Hepatocyte (in vitro differentiated cells): ENCODE results near the gene UXS1. TPM values are rescaled to one million over a fixed set of nuclear protein-coding genes. Genes with fewer than 3 reads are reported as not detected.

Experiments used
- DNase-seq: peaks from one replicate; pipeline ENCODE4 v3.0.0-alpha.2; 2016; ENCODE audit warnings: low spot score
- H2AFZ ChIP-seq: fragments of 200-600 bp; sonication (generic); 2 replicates; pipeline ENCODE4 v1.6.0; 2016; ENCODE audit warnings: antibody characterized with exemption, mild to moderate bottlenecking
- H3K27ac ChIP-seq: fragments of 200-600 bp; sonication (generic); 2 replicates; pipeline ENCODE4 v1.5.1; 2016; ENCODE audit warnings: mild to moderate bottlenecking
- H3K27me3 ChIP-seq: fragments of 200-600 bp; sonication (generic); 2 replicates; pipeline ENCODE4 v1.6.1; 2016
- H3K36me3 ChIP-seq: fragments of 200-600 bp; sonication (generic); replicated peaks from 2 replicates; pipeline ENCODE4 v1.5.1; 2016; ENCODE audit warnings: low read depth; ENCODE audit not compliant: insufficient read depth
- H3K4me1 ChIP-seq: fragments of 200-600 bp; sonication (generic); 2 replicates; pipeline ENCODE4 v1.5.1; 2016; ENCODE audit warnings: mild to moderate bottlenecking, moderate library complexity; ENCODE audit not compliant: insufficient read depth
- H3K4me2 ChIP-seq: fragments of 200-600 bp; sonication (generic); 2 replicates; pipeline ENCODE4 v1.6.0; 2016
- H3K4me3 ChIP-seq: fragments of 200-600 bp; sonication (generic); 2 replicates; pipeline ENCODE4 v1.5.1; 2016; ENCODE audit warnings: mild to moderate bottlenecking
- H3K79me2 ChIP-seq: fragments of 200-600 bp; sonication (generic); 2 replicates; pipeline ENCODE4 v1.6.0; 2017; ENCODE audit warnings: mild to moderate bottlenecking
- H3K9me2 ChIP-seq: fragments of 200-600 bp; sonication (generic); replicated peaks from 2 replicates; pipeline ENCODE4 v1.6.0; 2017; ENCODE audit warnings: mild to moderate bottlenecking; ENCODE audit not compliant: insufficient read depth
- H3K9me3 ChIP-seq: fragments of 200-600 bp; sonication (generic); 2 replicates; pipeline ENCODE4 v1.5.1; 2016; ENCODE audit warnings: low read depth, mild to moderate bottlenecking
- H4K20me1 ChIP-seq: fragments of 200-600 bp; sonication (generic); 2 replicates; pipeline ENCODE4 v1.6.0; 2016; ENCODE audit warnings: mild to moderate bottlenecking; ENCODE audit not compliant: insufficient read depth, poor library complexity, severe bottlenecking
- CTCF ChIP-seq: fragments of 200-600 bp; sonication (generic); IDR thresholded peaks from 2 replicates; pipeline ENCODE4 v1.5.1; 2016; ENCODE audit warnings: antibody characterized with exemption, mild to moderate bottlenecking; ENCODE audit not compliant: poor library complexity
- EZH2 ChIP-seq: fragments of 200-600 bp; sonication (generic); IDR thresholded peaks from 2 replicates; pipeline ENCODE4 v1.6.1; 2016; ENCODE audit warnings: antibody characterized with exemption, mild to moderate bottlenecking, borderline replicate concordance
- EZH2phosphoT487 ChIP-seq: fragments of 200-600 bp; sonication (generic); IDR thresholded peaks from one replicate; pipeline ENCODE4 v1.6.1; 2018; ENCODE audit warnings: antibody characterized with exemption, mild to moderate bottlenecking, low read depth, moderate library complexity; ENCODE audit not compliant: unreplicated experiment, severe bottlenecking
- WGBS: methylation state at CpG from one replicate; pipeline ENCODE4 v1.1.6; 2016; ENCODE audit warnings: low lambda C conversion rate; ENCODE audit errors: missing lambda C conversion rate; 5-methylcytosine and 5-hydroxymethylcytosine counted together
- polyA plus RNA-seq: library from polyadenylated mRNA; unstranded; fragments of >200 nt; fragmentation: Nextera tagmentation; extraction: Ambion mirVana; gene quantifications from 2 replicates; pipeline ENCODE4 v1.2.1, GENCODE V29; 2016
- total RNA-seq: library from RNA; depleted of rRNA; stranded (reverse); fragments of >200 nt; gene quantifications from 2 replicates; pipeline ENCODE4 v1.2.3, GENCODE V29; 2014

Gene UXS1
- total and polyA plus RNA-seq, 2 experiments from 2014 or later = 46.5 to 83.2 TPM

- DNase-seq = no peak
- TF ChIP-seq CTCF (no peak), EZH2 (no peak), EZH2phosphoT487 (no peak)
- Histone ChIP-seq H3K4me2 (no peak overlapping the region), H3K36me3 (peaks cover 3% of the 10 kb centered on the region), H3K9me2 (no peaks in the 10 kb centered on the region), H3K27ac (no peak overlapping the region), H2AFZ (no peak overlapping the region), H3K9me3 (no peaks in the 10 kb centered on the region), H4K20me1 (peaks cover 2% of the 10 kb centered on the region), H3K4me3 (no peak overlapping the region), H3K27me3 (no peaks in the 10 kb centered on the region), H3K4me1 (peaks cover 17% of the 10 kb centered on the region), H3K79me2 (peaks cover 93% of the 10 kb centered on the region)
- WGBS = 60% methylated on average over 3 of the region's 3 CpGs
Observed at GRCh38 chr2:106183101-106183696, 10.9 kb downstream of the UXS1 start.

GRCh38 chr2:106181064-106181463 is 13.0 kb downstream of the UXS1 start:
- Histone ChIP-seq H2AFZ (no peak overlapping the region), H3K4me2 (no peak overlapping the region), H3K4me3 (no peak overlapping the region), H4K20me1 (peaks cover 2% of the 10 kb centered on the region), H3K9me2 (no peaks in the 10 kb centered on the region), H3K4me1 (peaks cover 22% of the 10 kb centered on the region), H3K27ac (peak overlapping the region; percentile 66), H3K36me3 (peaks cover 3% of the 10 kb centered on the region), H3K27me3 (no peaks in the 10 kb centered on the region), H3K79me2 (peaks cover 85% of the 10 kb centered on the region), H3K9me3 (no peaks in the 10 kb centered on the region)
- DNase-seq = no peak
- no peak for TF ChIP-seq EZH2
- TF ChIP-seq EZH2phosphoT487 = no peak
- no peak for TF ChIP-seq CTCF
- 90% methylated on average over 10 of the region's 10 CpGs for WGBS

GRCh38 chr2:106180602-106181001 is 13.5 kb downstream of the UXS1 start:
- peak overlapping the region; percentile 41 for H3K4me2 ChIP-seq
- 75% methylated on average over 5 of the region's 5 CpGs for WGBS
- peaks cover under 1% of the 10 kb centered on the region for H3K36me3 ChIP-seq
- DNase-seq = no peak
- no peaks in the 10 kb centered on the region for H3K27me3 ChIP-seq
- H3K9me3 ChIP-seq = no peaks in the 10 kb centered on the region
- no peak overlapping the region for H2AFZ ChIP-seq
- no peak for TF ChIP-seq CTCF
- no peak for TF ChIP-seq EZH2phosphoT487
- no peak for TF ChIP-seq EZH2
- no peak overlapping the region for H3K4me3 ChIP-seq
- peak overlapping the region; percentile 66 for H3K27ac ChIP-seq
- H3K79me2 ChIP-seq = peaks cover 85% of the 10 kb centered on the region
- H3K4me1 ChIP-seq = peaks cover 22% of the 10 kb centered on the region
- no peaks in the 10 kb centered on the region for H3K9me2 ChIP-seq
- H4K20me1 ChIP-seq = peaks cover 1% of the 10 kb centered on the region

- Histone ChIP-seq H4K20me1 (no peaks in the 10 kb centered on the region), H2AFZ (no peak overlapping the region), H3K4me3 (no peak overlapping the region), H3K79me2 (peaks cover 88% of the 10 kb centered on the region), H3K4me2 (no peak overlapping the region), H3K9me2 (no peaks in the 10 kb centered on the region), H3K4me1 (peaks cover 22% of the 10 kb centered on the region), H3K27ac (no peak overlapping the region), H3K27me3 (no peaks in the 10 kb centered on the region), H3K9me3 (no peaks in the 10 kb centered on the region), H3K36me3 (no peaks in the 10 kb centered on the region)
- TF ChIP-seq CTCF (no peak), EZH2 (no peak), EZH2phosphoT487 (no peak)
- 94% methylated on average over 6 of the region's 7 CpGs for WGBS
- DNase-seq = no peak
Observed at GRCh38 chr2:106178716-106179115, 15.4 kb downstream of the UXS1 start.
